Tibial nerve (tissue), 3 donors: ENCODE measurements around the gene TBC1D7.

Experiments used
- CTCF ChIP-seq, 5 experiments: fragments of 200-600 bp in 3 of 5; fragments of 450-650 bp in 2 of 5; sonication (generic) in 3 of 5; IDR thresholded peaks; one replicate each; pipeline ENCODE4 v1.5.1; 2016 to 2019; ENCODE audit warnings: antibody characterized with exemption in 5 of 5, mild to moderate bottlenecking in 3 of 5, moderate library complexity in 2 of 5
- POLR2A ChIP-seq, 2 donors: fragments of 450-650 bp; IDR thresholded peaks; one replicate each; pipeline ENCODE4 v1.6.1; 2017; ENCODE audit warnings: antibody characterized with exemption in 2 of 2, mild to moderate bottlenecking in 2 of 2, moderate library complexity in 2 of 2

GRCh38 chr6:13302291-13302690 lies 26.0 kb downstream of the TBC1D7 start:
- TF ChIP-seq CTCF (IDR thresholded peaks at IDR 0.05) (no peak), POLR2A (IDR thresholded peaks at IDR 0.05) (no peak)
